DOHH2 (cell line): ENCODE results near the gene NINJ1.
A peak's percentile ranks its signal among the peaks of the same experiment; 100 is the strongest.

Experiments used
- H3F3A ChIP-seq: fragments of 200-600 bp; sonication (generic), shearing (Covaris generic); 2 replicates; pipeline ENCODE4 v1.6.0; 2016; ENCODE audit warnings: antibody characterized with exemption, mild to moderate bottlenecking; ENCODE audit not compliant: control insufficient read depth, insufficient read depth
- H3K27ac ChIP-seq: fragments of 200-600 bp; sonication (generic); 2 replicates; pipeline ENCODE4 v1.5.1; 2014; ENCODE audit warnings: low read depth, mild to moderate bottlenecking, low read length, moderate library complexity
- H3K27me3 ChIP-seq: fragments of 200-600 bp; sonication (generic); 2 replicates; pipeline ENCODE4 v1.6.1; 2014; ENCODE audit warnings: mild to moderate bottlenecking, low read length, mixed read lengths; ENCODE audit not compliant: control insufficient read depth
- H3K36me3 ChIP-seq: fragments of 200-600 bp; sonication (generic); 2 replicates; pipeline ENCODE4 v1.6.1; 2014; ENCODE audit warnings: mild to moderate bottlenecking, low read length, moderate library complexity, mixed read lengths; ENCODE audit not compliant: control insufficient read depth
- H3K4me1 ChIP-seq: fragments of 200-600 bp; sonication (generic); 2 replicates; pipeline ENCODE4 v1.6.1; 2014; ENCODE audit warnings: mild to moderate bottlenecking, low read length, mixed read lengths; ENCODE audit not compliant: control insufficient read depth
- H3K4me2 ChIP-seq: fragments of 200-600 bp; sonication (generic); 2 replicates; pipeline ENCODE4 v1.6.0; 2014; ENCODE audit warnings: mild to moderate bottlenecking, low read length, moderate library complexity
- H3K4me3 ChIP-seq: fragments of 200-600 bp; sonication (generic); 2 replicates; pipeline ENCODE4 v1.5.1; 2014; ENCODE audit warnings: mild to moderate bottlenecking, low read length, mixed read lengths
- H3K79me2 ChIP-seq: fragments of 200-600 bp; sonication (generic); 2 replicates; pipeline ENCODE4 v1.6.1; 2014; ENCODE audit warnings: mild to moderate bottlenecking, low read length, mixed read lengths; ENCODE audit not compliant: control insufficient read depth
- H3K9me2 ChIP-seq: fragments of 200-600 bp; sonication (generic); replicated peaks from 2 replicates; pipeline ENCODE4 v1.6.1; 2014; ENCODE audit warnings: mild to moderate bottlenecking, low read length, mixed read lengths; ENCODE audit not compliant: control insufficient read depth
- H3K9me3 ChIP-seq: fragments of 200-600 bp; sonication (generic); 2 replicates; pipeline ENCODE4 v1.6.1; 2014; ENCODE audit warnings: antibody characterized with exemption, low read length, mixed read lengths; ENCODE audit not compliant: control insufficient read depth, insufficient read depth
- H4K20me1 ChIP-seq: fragments of 200-600 bp; sonication (generic); 2 replicates; pipeline ENCODE4 v1.6.0; 2014; ENCODE audit warnings: low read depth, mild to moderate bottlenecking, antibody characterized with exemption, low read length, moderate library complexity; ENCODE audit not compliant: control insufficient read depth, insufficient read depth
- EZH2phosphoT487 ChIP-seq: fragments of 200-600 bp; sonication (generic); IDR thresholded peaks from 2 replicates; pipeline ENCODE4 v1.6.1; 2017; ENCODE audit warnings: borderline replicate concordance, mild to moderate bottlenecking, antibody characterized with exemption, low read length, moderate library complexity, mixed read lengths
- TF ChIP-seq, protein P1 (sequence below): fragments of 200-600 bp; sonication (generic); IDR thresholded peaks from one replicate; pipeline ENCODE4 v1.5.1; 2014; ENCODE audit warnings: antibody characterized with exemption, mild to moderate bottlenecking, low read depth, low read length; ENCODE audit not compliant: poor library complexity, severe bottlenecking

Gene NINJ1

DNA sequence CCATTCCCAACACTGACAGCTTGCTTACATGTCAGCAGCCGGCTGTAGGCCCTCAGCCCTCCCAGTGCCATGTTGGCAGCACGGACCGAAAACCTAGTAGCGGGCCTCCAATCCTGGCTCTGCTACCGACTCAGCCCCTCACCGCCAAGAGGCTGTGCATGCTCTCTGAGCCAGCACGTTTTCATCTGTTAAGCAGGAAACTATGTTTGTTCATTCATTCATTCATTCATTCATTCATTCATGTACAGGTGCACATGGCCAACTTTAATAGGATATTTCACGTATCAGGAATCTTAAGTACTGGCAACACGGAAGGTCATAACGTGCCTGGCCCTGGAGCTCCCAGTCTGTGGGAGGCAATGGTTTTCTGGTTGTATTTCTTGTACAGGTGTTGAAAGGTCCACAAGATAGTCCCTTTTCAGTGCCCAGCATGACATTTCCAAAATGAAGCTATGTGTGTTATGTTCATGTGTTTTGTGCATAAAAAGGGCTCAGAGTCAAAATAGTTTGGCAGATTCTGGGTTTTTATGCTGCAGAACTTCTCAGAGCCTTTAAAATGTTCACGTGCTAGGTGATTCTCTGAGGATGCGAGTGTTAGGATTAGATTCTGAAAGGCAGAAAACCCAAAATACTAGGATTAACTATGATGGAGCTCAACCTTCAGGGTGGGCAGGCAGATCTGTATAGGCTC lies 57.8 kb downstream of the NINJ1 start:
- Histone ChIP-seq H4K20me1 (peaks cover 5% of the 10 kb centered on the region; the same call in 1 of the 2 replicates), H3K9me3 (no peaks in the 10 kb centered on the region), H3K27ac (no peak overlapping the region), H3K36me3 (peaks cover 54% of the 10 kb centered on the region), H3F3A (no peaks in the 10 kb centered on the region), H3K4me1 (peaks cover 17% of the 10 kb centered on the region), H3K27me3 (no peaks in the 10 kb centered on the region), H3K4me3 (no peak overlapping the region), H3K9me2 (no peaks in the 10 kb centered on the region), H3K4me2 (no peak overlapping the region), H3K79me2 (peaks cover 17% of the 10 kb centered on the region)
- TF ChIP-seq, protein P1, sequence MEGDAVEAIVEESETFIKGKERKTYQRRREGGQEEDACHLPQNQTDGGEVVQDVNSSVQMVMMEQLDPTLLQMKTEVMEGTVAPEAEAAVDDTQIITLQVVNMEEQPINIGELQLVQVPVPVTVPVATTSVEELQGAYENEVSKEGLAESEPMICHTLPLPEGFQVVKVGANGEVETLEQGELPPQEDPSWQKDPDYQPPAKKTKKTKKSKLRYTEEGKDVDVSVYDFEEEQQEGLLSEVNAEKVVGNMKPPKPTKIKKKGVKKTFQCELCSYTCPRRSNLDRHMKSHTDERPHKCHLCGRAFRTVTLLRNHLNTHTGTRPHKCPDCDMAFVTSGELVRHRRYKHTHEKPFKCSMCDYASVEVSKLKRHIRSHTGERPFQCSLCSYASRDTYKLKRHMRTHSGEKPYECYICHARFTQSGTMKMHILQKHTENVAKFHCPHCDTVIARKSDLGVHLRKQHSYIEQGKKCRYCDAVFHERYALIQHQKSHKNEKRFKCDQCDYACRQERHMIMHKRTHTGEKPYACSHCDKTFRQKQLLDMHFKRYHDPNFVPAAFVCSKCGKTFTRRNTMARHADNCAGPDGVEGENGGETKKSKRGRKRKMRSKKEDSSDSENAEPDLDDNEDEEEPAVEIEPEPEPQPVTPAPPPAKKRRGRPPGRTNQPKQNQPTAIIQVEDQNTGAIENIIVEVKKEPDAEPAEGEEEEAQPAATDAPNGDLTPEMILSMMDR = no peak
- no peak for TF ChIP-seq EZH2phosphoT487

DNA sequence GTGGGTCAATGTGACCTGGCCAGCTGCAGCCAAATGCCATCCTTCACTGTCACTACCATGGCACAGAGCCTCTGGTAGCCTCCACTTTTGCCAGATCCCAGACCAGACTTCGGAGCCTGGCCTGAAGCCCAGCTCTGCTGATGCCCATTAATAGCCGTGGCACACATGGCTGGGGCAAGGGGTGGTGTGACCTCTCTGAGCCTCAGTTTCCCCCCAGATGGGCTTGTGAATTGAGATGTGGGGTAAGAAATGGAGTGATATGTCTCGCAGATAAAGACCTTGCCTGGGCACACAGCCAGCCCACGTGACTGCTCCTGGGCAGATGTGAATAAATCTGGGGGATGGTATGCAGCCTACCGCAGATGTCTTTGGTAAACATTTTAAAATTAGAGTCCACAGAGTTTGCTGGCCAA lies 61.7 kb downstream of the NINJ1 start:
- H3F3A ChIP-seq = no peaks in the 10 kb centered on the region
- no peak for TF ChIP-seq EZH2phosphoT487
- TF ChIP-seq, protein P1 = no peak

More for the DNA sequence above, 61.7 kb downstream of the NINJ1 start:
- no peak overlapping the region for H3K27ac ChIP-seq
- H4K20me1 ChIP-seq = peaks cover 5% of the 10 kb centered on the region; the same call in 1 of the 2 replicates
- H3K9me3 ChIP-seq = no peaks in the 10 kb centered on the region
- peaks cover 61% of the 10 kb centered on the region for H3K36me3 ChIP-seq
- no peaks in the 10 kb centered on the region for H3K9me2 ChIP-seq
- peaks cover 54% of the 10 kb centered on the region for H3K79me2 ChIP-seq
- peaks cover 23% of the 10 kb centered on the region for H3K4me1 ChIP-seq
- 0 out of 2 replicates have a peak overlapping the region, but pooled peaks have one; percentile 7 for H3K4me2 ChIP-seq
- H3K27me3 ChIP-seq = no peaks in the 10 kb centered on the region
- H3K4me3 ChIP-seq = no peak overlapping the region
